HG03039 (cell line): ENCODE data around the gene CYB5R2.
A peak's percentile ranks its signal among the peaks of the same experiment; 100 is the strongest.
"Not testable (repeated sequence)": the region's sequence is repeated elsewhere in the genome, so short reads cannot be mapped to it uniquely, and the experiment has no call there.

Source experiments
- ATAC-seq: cut with Tn5 transposase; IDR thresholded peaks from one replicate; pipeline ENCODE4 v1.9.1; 2021; ENCODE audit warnings: mild to moderate bottlenecking, moderate library complexity; ENCODE audit not compliant: unreplicated experiment

The CYB5R2 gene

GRCh38 chr11:7670641-7671040 lies 2.7 kb downstream of the CYB5R2 start:
- ATAC-seq, result no peak

- no peak for ATAC-seq
Measured at GRCh38 chr11:7668911-7669310, 4.4 kb downstream of the CYB5R2 start.

DNA sequence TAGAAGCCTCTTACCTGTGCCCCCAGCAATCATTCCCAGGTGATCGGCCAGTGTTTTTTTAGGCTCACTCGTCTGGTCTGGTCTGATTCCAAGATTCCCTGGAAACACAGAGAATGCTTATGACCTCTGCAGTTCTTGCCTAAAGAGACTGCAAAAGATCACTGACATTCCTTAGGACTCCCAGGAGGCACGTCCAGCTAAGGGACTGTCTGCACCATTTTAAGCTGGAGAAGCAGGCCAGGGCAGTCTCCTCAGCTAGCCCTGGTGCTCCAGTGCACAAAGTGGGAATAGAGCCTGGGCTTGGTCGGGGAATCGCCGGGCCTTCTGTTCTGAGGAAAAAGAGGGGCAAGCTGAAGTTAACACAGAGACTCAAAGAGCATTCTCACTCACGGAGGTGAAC lies 4.8 kb downstream of the CYB5R2 start:
- ATAC-seq, result no peak

DNA sequence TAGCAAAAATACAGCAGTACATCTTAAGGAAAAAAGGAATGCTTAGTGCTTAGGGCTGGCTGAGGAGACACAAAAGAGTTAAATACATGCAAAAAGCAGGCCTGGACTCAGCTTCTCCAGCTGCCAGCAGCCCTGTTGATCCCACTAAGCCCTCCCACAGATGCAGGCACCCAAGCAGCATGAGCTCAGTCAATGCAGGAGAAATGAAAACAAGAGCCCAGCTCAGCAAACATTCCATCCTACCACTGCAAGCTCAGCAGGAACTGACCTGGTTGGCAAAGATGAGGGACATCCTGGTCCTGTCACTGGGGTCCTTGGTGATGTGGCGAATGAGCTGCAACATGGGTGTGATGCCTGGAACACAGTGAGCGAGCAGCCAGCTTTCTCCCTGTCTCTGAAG lies 5.8 kb downstream of the CYB5R2 start:
- ATAC-seq, result no peak

GRCh38 chr11:7666292-7666866 lies 6.9 kb downstream of the CYB5R2 start:
- no peak for ATAC-seq

DNA sequence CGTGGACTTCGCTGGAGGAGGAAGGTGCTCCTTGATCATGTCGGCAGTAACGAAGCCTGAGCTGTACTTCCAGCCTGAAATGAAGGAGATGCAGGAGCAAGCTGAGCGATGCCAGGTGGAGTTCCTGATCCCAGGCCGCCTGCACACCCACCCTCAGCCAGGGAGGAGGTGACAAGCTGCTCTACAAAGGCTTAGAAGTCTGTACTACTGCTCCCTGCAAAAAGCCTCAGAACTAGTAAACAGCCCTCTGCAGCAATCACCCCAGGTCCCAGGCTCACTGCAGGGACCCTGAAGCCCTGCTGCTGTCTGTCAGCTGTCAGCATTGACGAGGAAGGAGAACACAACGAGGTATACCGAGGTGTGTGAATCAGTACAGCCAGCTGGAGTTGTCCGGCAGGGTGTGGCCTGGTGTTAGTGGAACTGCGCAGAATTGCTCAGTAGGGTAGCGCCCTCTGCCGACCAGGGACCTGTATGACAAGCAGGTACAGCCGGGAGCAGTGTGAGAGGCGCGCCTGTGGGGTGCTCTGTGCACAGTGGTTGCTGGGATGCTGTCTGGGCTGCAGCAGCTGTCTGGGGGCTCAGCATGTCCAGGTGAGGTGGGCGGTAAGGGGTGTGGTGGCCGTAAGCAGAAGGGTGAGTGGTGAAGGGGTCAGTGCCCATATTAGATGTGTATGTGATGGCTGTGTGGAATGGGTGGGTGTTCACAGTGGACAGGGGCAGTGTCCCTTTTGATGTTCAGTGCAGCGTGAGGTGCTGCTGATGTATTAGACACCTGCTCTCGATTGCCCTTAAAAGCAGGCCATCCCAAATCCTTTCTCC lies 7.6 kb downstream of the CYB5R2 start:
- peak; percentile 95 for ATAC-seq

DNA sequence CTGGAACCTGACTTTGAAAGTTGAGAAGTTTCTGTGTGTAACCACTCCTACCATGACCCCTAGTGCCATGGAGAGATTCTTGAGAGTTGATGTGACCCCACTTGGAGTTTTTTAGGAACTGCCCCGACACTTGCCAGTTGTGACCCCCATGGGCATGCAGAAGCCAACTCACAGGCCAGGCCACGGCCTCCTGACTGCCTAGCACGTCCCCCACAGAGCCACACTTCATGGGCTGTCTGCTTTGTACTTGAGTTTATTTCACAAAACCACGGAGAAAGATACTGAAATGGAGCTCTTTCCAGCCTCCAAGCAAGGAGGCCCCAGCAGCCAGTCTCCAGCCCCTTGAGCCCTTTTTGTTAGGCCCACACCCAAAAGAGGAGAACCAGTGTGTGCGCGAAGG lies 8.4 kb downstream of the CYB5R2 start:
- no peak for ATAC-seq

- ATAC-seq, result not testable (repeated sequence)
Measured at GRCh38 chr11:7663531-7663930, 9.8 kb downstream of the CYB5R2 start.

GRCh38 chr11:7657306-7658025 lies 15.8 kb downstream of the CYB5R2 start:
- ATAC-seq, result no peak

DNA sequence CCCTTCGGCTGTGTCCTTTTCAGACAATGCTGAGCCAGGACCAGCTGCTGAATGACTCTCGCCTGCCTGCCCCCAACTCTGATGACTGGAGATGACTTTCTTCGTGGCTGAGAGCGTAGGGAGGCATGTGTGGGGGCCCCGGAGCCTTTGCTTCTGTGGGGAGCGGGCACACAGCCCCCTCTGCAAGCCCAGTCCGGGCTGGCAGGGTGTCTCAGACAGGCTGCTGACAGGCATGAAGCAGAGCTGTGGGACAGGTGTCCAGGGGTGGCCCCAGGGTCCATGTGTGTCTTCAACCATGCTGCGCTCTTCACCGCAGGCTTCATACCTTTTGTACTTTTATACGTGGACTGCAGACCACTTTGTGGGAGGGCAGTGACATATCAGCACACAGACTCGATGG lies 16.6 kb downstream of the CYB5R2 start:
- no peak for ATAC-seq

GRCh38 chr11:7655253-7656217 lies 17.8 kb downstream of the CYB5R2 start:
- ATAC-seq, result no peak

- ATAC-seq, result no peak
Measured at GRCh38 chr11:7654195-7654705, 19.1 kb downstream of the CYB5R2 start.

- no peak for ATAC-seq
Measured at GRCh38 chr11:7651700-7652099, 21.6 kb downstream of the CYB5R2 start.

DNA sequence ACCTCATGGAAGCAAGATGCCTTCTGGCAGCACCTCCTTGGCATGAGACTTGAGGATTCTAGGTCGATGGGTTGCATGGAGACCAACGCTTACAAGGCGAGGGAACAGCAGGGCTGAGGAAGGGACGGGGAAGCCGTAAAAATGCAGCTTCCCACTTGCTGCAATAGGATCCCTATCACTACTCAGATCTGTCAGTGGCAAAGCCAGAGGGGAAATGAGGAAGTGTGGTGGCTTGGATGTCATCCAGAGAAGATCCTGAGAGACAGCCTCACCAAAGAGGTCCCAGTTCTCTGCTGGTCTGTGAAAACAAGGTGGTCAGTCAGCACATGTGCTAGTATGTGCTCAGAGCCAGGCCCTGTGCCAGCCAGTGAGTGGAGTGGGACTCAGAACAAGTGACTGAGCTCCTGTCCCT lies 22.2 kb downstream of the CYB5R2 start:
- ATAC-seq, result no peak

DNA sequence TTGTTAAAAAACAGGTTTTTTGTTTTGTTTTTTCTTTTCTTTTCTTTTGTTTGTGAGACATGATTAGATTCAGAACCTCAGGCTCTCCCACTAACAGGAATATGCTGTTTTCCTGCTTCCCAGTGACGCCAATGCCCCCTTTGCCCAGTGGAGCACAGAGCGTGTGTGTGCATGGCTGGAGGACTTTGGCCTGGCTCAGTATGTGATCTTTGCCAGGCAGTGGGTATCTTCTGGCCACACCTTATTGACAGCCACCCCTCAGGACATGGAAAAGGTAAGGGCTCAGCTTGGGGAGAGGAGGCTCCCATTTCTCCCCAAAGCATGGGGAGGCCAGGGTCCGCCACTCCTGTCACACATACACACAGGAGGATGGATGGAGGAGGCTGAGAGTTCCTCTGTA lies 25.0 kb downstream of the CYB5R2 start:
- ATAC-seq, result no peak

GRCh38 chr11:7646866-7647265 lies 26.4 kb downstream of the CYB5R2 start:
- no peak for ATAC-seq

DNA sequence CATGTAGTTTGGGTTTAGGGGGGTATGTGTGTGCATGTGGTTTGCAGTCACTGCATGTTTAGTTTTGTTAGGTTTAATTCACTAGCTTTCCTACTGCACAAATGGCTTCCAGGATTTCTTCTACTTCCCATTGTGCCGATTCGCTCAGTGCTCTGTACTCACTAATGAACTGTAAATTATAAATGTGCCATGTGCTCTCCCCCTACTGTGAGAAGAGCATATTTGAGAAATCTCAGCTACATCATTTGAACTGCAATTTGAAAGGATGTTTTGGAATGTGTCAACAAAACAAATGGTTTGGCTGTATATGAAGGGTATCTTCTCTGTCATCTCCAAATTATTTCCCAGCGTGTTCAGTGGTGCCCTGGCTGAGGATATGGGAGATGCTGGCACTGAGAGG lies 28.1 kb downstream of the CYB5R2 start:
- no peak for ATAC-seq

DNA sequence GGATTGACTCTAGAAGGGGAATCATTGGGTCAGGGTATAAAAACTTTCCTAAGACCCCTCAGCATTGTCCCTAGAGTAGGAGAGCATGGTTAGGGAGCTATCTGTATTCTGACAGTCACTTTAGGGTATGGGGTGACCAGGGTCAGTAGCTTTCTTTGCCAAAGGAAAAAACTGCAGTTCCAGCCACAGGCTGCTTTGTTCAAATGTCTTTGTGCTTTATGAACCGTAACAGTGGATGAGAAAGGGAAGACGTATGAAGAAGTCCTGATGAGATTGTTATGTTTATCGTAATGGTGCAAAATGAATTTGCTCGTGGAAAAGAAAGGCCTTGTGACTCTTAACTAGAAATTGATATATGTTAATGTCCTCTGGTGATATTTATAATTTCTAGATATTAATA lies 30.0 kb downstream of the CYB5R2 start:
- no peak for ATAC-seq

DNA sequence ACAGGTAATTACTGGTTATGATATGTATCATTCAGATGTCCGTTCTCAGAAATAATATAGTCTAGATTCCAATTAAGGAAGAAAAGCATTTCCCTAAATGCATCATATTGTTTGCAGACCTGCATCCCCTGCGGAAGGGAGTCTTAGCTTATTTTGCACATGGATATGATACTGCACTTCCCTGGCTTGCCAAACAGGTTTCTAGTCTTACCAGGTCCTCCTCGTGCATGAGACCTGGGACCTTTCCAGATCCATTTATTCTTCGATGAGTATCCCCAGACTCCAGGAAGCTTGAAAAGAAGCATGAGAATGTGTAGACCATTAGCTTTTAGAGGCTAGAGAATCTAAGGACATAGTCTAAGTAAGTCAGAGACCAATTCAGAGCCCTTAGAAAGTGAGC lies 30.6 kb downstream of the CYB5R2 start:
- ATAC-seq, result no peak

GRCh38 chr11:7640816-7641215 lies 32.5 kb downstream of the CYB5R2 start:
- ATAC-seq, result no peak

DNA sequence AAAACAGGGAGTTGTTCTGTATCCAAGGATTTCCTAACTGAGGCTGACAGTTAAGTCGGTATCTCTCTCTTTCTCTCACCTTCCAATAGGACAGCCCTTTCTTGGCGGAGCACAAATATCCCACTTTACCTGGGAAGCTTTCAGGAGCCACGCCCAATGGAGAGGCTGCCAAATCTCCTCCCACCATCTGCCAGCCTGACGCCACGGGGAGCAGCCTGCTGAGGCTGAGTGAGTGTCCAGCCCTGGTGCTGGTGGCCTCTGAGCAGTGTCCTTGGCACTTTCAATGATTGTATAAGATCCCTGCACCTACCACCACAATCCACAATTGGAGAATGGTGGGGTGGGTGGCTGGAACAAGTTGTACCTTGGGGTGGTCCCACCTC lies 33.7 kb downstream of the CYB5R2 start:
- ATAC-seq, result no peak
